ENCODE results near the gene DNAI2. TPM values are rescaled to one million over a fixed set of nuclear protein-coding genes. Genes with fewer than 3 reads are reported as not detected.

The DNAI2 gene
- total RNA-seq, 4 donors from 2014 or later, result not detected

DNA sequence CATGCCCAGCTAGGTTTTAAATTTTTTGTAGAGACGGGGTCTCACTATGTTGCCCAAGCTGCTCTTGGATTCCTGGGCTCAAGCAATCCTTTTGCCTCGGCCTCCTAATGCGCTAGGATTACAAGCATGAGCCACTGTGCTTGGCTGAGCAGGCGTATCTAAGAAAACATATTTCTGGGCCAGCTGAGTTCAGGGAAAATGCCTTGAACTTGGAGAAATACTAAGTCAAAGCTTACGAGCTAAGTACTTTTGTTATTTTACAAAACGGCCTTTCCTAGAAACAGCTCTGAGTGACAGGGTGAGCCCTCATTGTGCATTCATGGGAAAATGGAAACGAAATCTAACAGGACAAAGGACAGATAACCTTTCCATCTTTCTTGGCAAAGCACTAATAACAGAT, 24.7 kb downstream of the DNAI2 start:
- Histone ChIP-seq H3K9me3 (no peaks in the 10 kb centered on the region), H3K4me3 (no peak overlapping the region), H3K27me3 (no peaks in the 10 kb centered on the region), H3K4me1 (no peaks in the 10 kb centered on the region), H3K27ac (no peak overlapping the region), H3K36me3 (no peaks in the 10 kb centered on the region)
- no peak for DNase-seq
- no peak for TF ChIP-seq CTCF (IDR thresholded peaks at IDR 0.05)
- no peak for TF ChIP-seq POLR2A (IDR thresholded peaks at IDR 0.05)

GRCh38 chr17:74299226-74300009, 25.4 kb downstream of the DNAI2 start:
- H3K27ac ChIP-seq, result no peak overlapping the region
- TF ChIP-seq CTCF (IDR thresholded peaks at IDR 0.05) (no peak), POLR2A (IDR thresholded peaks at IDR 0.05) (no peak)
- H3K4me3 ChIP-seq, result no peak overlapping the region
- no peak for DNase-seq
- no peaks in the 10 kb centered on the region for H3K27me3 ChIP-seq
- no peaks in the 10 kb centered on the region for H3K36me3 ChIP-seq
- no peaks in the 10 kb centered on the region for H3K9me3 ChIP-seq
- no peaks in the 10 kb centered on the region for H3K4me1 ChIP-seq

- Histone ChIP-seq H3K36me3 (no peaks in the 10 kb centered on the region), H3K27ac (no peak overlapping the region), H3K9me3 (peaks cover 0 to 5% (median 0%) of the 10 kb centered on the region in 4 donors), H3K4me3 (no peak overlapping the region), H3K4me1 (no peaks in the 10 kb centered on the region), H3K27me3 (no peaks in the 10 kb centered on the region)
- TF ChIP-seq POLR2A (IDR thresholded peaks at IDR 0.05) (no peak), CTCF (IDR thresholded peaks at IDR 0.05) (no peak)
- no peak for DNase-seq
Observed at GRCh38 chr17:74303305-74303704, 29.3 kb downstream of the DNAI2 start.

- H3K4me3 ChIP-seq, result no peak overlapping the region
- no peak for TF ChIP-seq CTCF (IDR thresholded peaks at IDR 0.05)
- DNase-seq, result no peak
- H3K27ac ChIP-seq, result no peak overlapping the region
- no peaks in the 10 kb centered on the region for H3K36me3 ChIP-seq
- H3K9me3 ChIP-seq, result peaks cover 0 to 5% (median 0%) of the 10 kb centered on the region in 4 donors
- no peaks in the 10 kb centered on the region for H3K4me1 ChIP-seq
- H3K27me3 ChIP-seq, result no peaks in the 10 kb centered on the region
Observed at GRCh38 chr17:74304184-74304583, 30.1 kb downstream of the DNAI2 start.

DNA sequence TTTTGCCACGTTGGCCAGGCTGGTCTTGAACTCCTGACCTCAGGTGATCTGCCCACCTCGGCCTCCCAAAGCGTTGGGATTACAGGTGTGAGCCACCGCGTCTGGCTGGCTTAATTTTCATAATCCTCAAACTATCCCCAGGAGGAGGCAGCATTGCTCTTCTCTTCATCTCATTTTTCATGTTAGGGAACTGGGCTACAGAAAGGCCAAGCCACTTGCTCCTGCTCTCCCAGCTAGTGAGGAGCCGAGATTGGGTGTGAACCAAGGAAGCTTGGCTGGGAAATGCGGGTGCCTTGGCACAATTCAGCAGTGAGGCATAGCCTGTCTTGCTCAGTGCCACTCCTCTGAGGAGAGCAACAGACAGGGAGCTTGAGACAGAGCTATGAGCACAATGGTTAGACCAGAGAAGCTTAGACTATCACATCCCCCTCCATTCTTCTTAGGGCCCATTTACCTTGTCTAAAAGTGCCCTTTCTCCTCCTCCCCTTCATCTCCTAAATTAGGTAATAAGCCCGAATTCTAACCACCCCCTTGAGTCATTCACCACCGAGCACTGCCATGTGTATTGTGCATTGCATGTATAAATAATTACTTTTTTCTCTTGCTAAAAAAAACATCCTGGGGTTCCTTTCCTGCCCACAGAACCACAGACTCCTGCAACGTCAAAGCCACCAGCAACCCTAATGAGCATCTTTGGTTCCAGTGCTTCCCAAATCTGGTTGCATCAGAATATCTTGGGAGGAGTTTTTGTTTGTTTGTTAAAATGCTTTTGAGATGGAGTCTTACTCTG, 32.0 kb downstream of the DNAI2 start:
- Histone ChIP-seq H3K27me3 (no peaks in the 10 kb centered on the region), H3K27ac (no peak overlapping the region), H3K4me3 (no peak overlapping the region), H3K4me1 (no peaks in the 10 kb centered on the region), H3K9me3 (peaks cover 0 to 5% (median 0%) of the 10 kb centered on the region in 4 donors), H3K36me3 (no peaks in the 10 kb centered on the region)
- TF ChIP-seq CTCF (IDR thresholded peaks at IDR 0.05) (peak in 3 of 6 experiments; percentile 9 to 31 (median 19)), POLR2A (IDR thresholded peaks at IDR 0.05) (no peak)
- DNase-seq, result no peak
